HL-60/S4 treated with phorbol 12-myristate 13-acetate at 8.2 ng/mL for 4 days and 3 days (cell line): ENCODE measurements around the gene GCH1.

Source experiments
- in situ Hi-C: fragments of 300-500 bp; cut with MboI; formaldehyde crosslinking; loops from 2 replicates; pipeline ENCODE4 v1.15.0; 2022; ENCODE audit warnings: low sequenced_read_pairs

The GCH1 gene

GRCh38 chr14:54829486-54830224 is 73.0 kb downstream of the GCH1 start:
- in situ Hi-C loops = no loop called here

- in situ Hi-C loops = no loop called here
These were observed 74.6 kb downstream of the GCH1 start for GRCh38 chr14:54828037-54828436.

DNA sequence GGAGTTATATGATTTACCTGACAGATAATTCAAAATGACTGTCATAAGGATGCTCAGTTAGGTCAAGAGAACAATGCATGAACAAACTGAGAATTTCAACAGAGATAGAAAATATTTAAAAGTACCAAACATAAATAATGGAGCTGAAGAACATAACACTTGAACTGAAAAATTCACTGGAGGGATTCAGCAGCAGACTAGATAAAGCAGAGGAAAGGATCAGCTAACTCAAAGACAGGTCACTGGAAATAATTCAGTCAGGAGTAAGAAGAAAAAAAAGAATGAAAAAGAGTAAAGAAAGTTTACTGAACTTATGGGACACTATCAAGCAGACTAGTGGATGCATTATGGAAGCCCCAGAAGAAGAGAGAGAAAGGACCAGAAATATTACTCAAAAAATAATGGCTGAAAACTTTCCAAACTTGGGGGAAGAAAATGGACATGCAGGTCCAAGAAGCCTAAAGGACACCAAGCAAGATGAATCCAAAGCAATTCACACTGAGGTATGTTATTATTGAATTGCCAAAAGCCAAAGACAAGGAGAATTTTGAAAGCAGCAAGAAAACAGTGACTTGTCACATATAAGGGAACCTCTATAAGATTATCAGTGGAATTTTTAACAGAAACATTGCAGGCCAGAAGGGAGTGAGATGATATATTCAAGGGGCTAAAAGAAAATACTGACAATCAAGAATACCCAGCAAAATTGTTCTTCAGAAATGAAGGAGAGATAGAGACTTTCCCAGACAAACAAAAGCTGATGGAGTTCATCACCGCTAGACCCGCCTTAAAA is 78.7 kb downstream of the GCH1 start:
- in situ Hi-C loops = no loop called here

DNA sequence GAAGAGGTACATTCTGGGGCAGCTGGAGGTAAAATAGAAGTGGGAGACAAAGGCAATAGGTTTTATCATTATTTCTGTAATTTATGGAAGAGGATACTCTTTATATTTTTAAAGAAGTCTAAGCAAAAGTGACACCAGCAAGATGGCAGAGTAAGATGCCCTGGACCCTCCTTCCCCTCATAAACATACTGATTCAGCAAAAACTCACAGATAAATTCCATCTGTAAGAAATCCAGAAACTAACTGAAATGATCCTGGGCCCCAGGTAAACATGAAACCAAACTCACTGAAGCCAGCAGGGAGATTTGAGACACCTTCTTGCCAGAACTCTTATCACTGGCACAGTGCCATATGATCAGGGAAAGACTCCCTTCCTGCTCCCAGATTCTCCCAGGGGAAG is 79.9 kb downstream of the GCH1 start:
- in situ Hi-C loops = no loop called here

DNA sequence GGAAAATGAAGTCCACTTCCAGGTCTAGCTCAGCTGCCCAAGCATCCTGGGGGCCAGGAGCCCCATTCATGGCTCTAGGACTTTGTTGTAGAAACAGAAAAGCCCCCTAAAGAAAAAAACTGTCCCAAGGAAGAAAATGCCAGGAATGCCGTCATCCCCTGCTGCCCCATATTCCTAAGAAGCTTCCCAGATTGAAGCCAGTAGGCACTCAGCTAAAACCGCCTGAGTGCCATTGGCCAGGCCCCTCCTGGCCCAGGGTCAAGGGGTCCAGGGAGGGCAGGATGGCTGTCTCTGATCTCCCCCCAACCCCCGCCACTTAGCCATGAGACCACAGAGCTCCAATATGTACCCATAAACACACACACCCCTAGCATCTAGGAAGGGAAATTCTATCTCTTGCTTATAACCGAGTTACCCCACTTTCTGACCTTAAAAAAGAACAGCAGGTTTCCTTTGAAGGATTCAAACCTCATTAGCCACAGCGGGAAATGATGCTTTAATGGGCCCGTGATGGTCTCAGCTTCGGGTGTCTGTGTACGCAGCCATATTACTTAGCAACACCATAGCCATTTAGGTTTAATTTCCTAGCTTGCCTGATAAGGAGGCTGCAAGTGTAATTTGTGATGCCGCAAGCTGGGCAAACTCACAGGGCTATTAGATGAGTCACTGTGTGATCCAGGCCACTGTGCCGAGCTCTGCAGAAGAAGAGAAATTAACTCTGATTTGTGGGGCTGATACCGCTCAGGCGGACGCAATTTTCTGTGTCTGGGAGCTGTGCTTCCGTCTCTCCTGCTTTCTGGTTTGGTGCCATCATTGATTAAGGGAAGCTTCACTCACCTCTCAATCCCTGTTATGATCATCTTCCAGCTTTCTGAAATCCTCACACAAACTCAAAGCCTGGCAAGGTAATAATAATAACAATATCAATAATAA is 84.2 kb downstream of the GCH1 start:
- in situ Hi-C loops = no loop called here

DNA sequence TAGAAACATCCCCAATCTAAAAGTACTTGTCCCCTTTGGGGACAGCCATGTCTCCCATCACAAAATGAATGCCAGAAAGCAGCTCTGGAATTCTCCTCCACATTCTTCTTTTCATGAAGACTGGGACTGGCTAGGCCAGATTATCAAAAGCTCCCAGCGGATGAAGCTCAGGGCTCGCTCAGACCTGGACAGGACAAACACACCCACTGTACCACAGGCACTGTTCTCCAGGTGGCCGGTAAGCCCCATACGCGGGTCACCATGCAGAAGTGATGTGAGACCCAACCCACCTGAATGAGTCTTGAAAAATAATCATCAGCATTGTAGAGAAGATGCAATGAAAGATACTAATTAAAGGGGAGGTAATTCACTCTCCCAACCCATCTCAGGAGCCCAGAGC is 85.1 kb downstream of the GCH1 start:
- in situ Hi-C loops = no loop called here

DNA sequence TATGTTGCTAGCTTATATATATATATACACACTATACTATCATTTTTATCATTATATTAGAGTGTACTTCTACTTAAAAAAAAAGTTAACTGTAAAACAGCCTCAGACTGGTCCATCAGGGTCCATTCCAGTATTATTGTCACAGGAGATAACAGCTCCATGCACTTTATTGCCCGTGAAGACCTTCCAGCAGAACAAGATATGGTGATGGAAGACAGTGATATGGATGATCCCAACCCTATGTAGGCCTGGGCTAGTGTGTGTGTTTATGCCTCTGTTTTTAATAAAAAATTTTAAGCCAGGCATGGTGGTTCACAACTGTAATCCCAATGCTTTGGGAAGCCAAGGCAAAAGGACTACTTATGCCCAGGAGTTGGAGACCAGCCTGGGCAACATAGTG is 86.2 kb downstream of the GCH1 start:
- in situ Hi-C loops = no loop called here

DNA sequence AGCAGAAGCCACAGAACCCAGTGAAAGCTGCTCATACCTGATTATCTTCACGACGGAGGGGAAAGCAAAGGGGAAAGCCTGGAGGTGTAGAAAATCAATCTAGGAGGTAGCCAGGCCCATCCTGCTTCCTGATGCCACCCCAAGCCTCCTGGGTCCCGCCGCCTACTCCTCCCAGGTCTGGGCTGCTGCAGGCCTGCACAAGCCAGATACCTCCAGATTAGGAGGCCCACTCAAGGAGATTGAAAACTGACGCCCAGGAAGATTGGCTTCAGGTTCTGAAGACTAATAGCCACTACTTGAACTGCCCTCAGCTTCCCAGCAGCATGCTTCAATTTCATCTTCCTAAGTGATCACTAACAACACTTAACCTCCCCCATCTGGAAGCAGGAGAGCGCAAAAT is 87.1 kb downstream of the GCH1 start:
- in situ Hi-C loops = no loop called here

DNA sequence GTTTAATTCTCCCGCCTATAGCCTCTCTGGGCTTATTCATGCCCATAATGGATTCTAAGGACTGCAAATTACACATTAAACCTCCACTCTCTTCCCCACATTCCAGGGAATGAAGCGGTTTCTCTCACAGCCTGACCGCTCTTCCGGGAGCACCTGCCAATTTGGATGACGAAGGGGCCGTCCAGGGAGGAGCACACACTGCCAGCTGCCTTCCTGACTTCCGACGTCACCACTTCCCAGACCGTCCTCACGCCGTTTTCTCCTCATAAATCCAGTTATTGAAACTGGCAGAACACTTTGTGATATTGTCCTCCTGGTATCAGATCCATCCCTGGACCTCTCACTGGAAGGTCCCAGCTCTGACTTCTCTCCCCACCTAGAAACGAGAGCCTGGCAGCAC is 87.6 kb downstream of the GCH1 start:
- in situ Hi-C loops = no loop called here

DNA sequence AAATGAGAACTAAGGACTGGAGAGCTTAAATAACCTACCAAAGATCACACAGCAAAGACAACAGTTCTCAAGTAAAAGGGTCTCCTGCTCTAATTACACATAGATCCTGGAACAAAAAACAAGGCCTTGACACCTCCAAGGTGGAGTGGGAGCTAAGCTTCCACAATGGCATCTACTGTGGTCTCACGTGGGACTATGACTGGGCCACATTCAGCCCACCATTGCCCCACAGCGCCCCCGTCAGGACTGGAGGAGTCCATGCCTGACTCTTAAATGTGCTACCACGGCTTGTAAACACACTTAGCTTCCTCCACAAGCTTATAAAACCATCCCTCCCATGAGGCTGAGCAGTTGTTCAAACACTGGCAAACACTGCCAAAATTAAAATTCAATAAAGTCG is 88.5 kb downstream of the GCH1 start:
- in situ Hi-C loops = no loop called here

- in situ Hi-C loops = no loop called here
These were observed 89.5 kb downstream of the GCH1 start for GRCh38 chr14:54813081-54813480.

DNA sequence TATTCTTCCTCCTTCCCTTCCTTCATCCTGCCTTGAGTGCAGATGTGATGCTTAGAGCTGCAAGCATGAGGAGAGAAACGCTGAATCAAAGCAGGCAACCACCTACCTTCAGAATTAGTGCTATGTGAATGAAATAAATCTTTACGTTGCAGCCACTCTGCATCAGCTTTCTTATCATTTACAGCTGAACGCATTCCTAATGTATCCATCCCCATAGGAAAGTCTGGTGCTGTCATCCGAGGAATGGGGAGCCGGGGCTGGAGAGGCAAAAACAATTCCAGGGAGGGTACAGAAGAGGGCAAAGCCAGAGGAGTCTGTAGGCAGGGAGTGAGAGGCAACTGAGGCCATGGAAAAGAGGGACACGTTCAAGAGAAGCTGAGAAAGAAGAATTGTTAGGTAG is 90.0 kb downstream of the GCH1 start:
- in situ Hi-C loops = no loop called here

GRCh38 chr14:54809767-54810166 is 92.9 kb downstream of the GCH1 start:
- in situ Hi-C loops = no loop called here

- in situ Hi-C loops = no loop called here
These were observed 94.1 kb downstream of the GCH1 start for GRCh38 chr14:54808326-54809161.

- in situ Hi-C loops = no loop called here
These were observed 94.7 kb downstream of the GCH1 start for GRCh38 chr14:54807881-54808280.

DNA sequence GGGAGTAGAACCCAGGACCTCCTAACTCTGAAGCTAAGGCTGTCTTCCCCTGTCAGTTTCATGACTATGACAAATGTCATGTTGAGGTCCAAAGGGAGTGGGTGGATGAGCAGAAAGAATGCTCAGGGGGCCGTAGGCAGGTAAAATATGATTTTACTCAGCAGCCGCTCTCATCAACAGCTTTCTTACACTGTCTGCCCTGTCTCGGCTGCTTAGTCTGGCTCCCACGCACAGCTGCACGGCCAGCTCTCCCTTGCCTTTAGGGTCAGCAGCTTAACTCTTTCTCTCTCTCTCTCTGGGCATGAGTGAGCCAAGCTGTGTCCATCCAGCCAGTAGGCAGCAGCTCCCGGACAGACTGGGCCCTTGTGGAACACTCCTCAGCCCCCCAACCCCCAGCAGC is 95.2 kb downstream of the GCH1 start:
- in situ Hi-C loops = no loop called here

DNA sequence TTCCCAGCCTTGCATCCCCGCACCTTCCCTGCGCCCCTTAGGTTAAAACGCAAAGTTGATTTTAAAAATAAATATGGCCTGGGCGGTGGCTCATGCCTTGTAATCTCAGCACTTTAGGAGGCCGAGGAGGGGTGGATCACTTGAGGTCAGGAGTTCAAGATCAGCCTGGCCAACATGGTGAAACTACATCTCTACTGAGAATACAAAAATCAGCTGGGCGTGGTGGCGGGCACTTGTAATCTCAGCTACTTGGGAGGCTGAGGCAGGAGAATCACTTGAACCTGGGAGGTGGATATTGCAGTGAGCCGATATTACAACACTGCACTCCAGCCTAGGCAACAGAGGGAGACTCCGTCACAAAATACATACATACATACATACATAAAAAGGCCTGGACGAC is 96.0 kb downstream of the GCH1 start:
- in situ Hi-C loops = no loop called here

DNA sequence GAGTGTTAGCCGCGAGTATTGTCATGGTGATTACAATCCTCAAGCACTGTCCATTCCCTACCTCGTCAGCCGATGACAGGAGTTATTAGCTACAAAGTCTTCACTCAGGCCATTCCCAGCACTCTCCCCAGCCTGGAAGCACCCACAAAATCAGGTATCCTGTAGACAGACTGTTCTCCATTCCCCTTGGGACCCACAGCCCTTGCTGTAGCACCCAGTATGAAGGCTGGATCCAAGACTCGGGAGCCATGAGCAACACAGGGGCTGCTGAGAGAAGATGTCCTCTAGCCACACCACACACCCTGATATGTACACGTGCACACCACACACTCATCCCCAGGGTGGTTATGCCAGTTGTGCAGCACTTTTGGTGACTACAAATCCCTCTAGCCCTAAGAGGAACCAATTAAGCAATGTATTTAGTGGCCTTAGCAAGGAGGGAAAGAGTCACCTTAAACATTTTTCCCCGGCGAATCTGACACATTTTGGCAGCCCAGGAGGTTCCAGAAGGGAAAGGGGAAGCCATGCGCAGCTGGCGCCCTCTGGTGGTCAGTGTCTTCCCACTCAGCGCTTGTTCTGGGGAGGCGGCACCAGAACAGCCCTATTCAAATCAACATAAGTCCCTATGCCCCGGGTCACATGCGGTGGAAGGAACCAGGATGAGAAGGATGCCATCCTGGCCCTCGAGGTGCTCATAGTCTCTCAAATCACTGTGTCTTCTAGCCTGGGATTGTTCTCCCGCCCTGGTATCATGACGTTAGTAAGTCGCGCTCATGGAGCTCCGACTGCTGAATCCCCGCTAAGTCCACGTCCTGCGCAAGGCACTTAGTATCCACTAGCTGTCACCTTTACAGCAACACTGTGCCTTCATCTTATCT is 96.9 kb downstream of the GCH1 start:
- in situ Hi-C loops = no loop called here

- in situ Hi-C loops = no loop called here
These were observed 97.6 kb downstream of the GCH1 start for GRCh38 chr14:54805070-54805444.
